ENCODE measurements around the gene UQCRC2.

- TF ChIP-seq EZH2 (IDR thresholded peaks at IDR 0.05; ENCODE audit: insufficient read depth, poor library complexity, severe bottlenecking) (no peak), EZH2phosphoT487 (IDR thresholded peaks at IDR 0.05; ENCODE audit: insufficient read depth, low read depth) (no peak)
Measured at GRCh38 chr16:22003195-22003594, 50.0 kb downstream of the UQCRC2 start.
